HG02642 (cell line): ENCODE results near the gene HDGFL2.

Source experiments
- ATAC-seq: cut with Tn5 transposase; IDR thresholded peaks from one replicate; pipeline ENCODE4 v1.9.1; 2021; ENCODE audit warnings: mild to moderate bottlenecking; ENCODE audit not compliant: unreplicated experiment, poor library complexity

The HDGFL2 gene

DNA sequence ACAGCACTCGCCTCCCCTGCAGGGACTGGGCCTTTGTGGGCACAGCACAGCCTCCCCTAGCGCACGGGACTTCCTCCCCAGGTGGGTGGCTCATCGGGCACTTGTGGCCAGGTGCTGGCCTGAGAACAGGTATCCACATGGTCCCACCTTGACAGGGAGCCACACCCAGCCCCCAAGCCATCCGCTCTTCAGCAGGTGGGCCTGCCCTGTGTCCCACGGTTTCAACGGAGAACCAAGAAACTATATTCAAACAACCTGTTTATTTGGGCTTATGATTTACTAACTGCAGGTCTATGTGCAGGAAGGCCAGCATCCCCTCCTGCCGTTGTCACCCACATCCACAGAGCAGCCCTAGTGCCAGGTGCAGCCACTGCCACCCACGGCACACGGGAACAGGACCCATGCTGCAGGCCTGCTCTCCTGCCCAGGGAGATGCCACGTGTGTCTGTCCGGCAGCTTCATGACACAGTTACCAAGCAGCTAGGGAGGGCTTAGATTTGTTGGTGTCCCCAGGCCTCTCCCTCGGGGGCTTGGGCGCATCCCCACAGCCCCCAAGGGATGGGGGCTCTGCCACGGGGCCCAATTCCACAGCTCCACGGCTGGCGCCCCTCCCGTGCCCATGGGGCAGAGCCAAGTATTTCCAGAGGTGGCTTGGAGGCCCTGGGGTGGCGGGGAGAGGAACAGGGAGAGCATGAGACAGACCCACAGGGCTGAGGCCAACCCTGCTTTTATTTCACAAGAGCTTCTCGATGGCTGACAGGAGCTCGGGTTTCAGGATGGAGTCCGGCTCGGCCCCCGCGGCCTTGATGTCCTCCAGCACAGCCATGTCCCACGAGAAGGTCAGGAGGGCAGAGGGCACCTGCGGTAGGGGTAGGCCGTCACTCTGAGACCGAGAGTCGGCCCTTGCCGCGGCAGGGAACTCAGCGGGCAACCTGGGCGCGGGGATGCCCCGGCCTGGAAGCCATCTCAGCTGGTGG lies 27.0 kb upstream of the HDGFL2 start:
- ATAC-seq: no peak

GRCh38 chr19:4445963-4446703 lies 26.0 kb upstream of the HDGFL2 start:
- no peak for ATAC-seq

DNA sequence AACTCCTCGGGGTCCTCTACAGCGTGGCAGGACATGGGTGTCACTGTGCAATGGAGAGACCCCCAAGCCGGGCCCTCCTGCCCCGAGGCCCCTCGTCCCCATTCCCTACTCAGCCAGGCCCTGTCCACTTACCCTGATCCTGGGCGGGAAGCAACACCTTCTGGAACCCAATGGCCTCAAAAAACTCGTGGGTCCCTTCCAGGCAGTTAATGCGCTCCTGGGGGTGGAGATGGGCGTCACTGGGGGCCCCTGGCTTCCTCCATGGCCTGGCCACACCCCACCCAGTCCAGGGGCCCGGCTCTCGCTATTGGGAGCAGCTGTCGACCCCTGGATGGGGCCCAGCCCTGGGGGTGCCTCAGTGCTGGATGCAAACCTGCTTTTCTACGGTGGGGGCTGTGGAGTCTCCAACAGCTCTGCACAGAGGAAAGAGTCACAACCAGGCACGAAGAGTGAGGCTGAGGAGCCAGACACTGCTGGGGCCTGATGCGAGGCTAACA lies 25.3 kb upstream of the HDGFL2 start:
- no peak for ATAC-seq

DNA sequence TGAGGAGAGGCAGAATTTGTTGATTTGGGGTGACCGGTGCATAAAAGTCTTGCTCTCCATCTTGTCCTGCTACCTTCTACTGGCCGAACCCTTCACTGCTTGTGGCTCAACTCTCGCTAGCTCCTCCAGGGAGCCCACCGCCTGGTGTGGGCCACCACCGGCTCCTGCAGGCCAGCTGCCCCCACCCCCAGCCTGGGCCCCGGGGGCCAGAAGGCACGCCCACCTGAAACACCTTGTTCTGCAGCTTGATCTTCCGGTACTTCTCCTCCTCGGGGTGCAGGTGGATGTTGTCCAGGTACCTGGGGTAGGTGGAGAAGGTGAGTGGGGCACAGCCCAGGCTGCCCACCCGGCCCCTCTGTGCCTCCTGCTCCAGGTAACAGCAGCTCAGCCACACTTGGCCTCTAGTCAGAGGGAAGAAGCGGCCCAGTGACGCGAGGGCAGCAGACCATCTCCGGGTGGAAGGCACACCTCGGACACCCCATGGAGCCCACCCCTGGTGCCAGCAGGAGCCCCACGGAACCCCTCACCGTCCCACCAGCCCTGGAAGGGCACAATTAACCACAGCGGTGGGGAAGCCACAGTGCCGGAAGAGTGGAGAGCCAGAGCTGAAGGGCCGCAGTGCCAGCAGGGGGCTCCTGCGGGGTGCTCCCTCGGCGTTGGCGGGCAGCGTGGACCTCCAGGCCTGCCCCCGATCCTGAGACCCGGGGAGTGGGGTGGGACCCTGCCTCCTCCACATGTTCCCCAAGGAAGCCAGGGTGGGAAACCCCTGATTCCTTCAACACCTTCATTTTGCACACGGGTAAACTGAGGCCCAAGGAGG lies 24.6 kb upstream of the HDGFL2 start:
- ATAC-seq: no peak

GRCh38 chr19:4448147-4448985 lies 23.7 kb upstream of the HDGFL2 start:
- no peak for ATAC-seq

DNA sequence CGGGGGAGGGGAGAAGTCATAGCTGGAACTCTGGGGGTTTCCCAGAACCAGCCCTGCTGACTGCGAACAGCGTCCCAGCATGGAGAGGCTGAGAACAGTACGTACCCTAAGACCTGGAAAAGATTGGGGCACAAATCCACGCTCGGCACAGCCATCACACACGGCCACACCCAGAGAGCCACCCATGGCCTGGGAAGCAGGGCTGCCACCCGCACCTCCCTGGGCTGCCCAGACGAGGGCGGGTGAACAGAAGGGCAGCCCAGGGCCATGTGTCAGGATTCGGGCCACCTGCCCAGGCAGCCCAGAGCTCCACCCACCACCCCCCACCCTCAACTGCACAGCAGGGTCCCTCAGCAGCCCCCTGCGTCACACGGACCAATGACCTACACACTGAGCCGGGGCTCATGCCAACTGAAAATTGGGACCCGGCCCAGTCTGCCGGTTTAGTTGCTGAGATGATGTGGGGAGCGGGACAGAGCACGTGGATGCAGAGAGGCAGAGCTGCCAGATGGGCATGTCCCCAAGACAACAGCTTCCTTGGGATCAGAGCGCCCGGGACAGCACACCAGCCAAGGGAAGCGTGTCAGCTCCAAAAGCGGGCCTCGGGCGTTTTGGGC lies 23.0 kb upstream of the HDGFL2 start:
- no peak for ATAC-seq

DNA sequence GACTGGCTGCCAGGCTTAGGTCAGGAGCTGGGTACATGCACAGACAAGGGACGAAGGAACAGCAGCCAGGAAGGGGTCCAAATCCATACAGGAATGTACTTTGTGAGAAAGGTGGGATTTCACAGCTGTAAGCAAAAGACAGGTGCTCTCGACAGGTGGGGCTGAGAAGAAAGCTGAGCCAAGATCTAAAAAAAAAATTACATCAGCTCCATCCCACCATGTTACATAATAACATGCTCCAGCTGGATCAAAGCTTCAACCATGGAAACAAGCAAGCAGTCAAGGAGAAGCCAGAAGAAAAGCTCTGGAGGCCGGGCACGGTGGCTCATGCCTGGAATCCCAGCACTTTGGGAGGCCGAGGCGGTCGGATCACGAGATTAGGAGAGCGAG lies 22.5 kb upstream of the HDGFL2 start:
- no peak for ATAC-seq

GRCh38 chr19:4452230-4452990 lies 19.7 kb upstream of the HDGFL2 start:
- no peak for ATAC-seq

DNA sequence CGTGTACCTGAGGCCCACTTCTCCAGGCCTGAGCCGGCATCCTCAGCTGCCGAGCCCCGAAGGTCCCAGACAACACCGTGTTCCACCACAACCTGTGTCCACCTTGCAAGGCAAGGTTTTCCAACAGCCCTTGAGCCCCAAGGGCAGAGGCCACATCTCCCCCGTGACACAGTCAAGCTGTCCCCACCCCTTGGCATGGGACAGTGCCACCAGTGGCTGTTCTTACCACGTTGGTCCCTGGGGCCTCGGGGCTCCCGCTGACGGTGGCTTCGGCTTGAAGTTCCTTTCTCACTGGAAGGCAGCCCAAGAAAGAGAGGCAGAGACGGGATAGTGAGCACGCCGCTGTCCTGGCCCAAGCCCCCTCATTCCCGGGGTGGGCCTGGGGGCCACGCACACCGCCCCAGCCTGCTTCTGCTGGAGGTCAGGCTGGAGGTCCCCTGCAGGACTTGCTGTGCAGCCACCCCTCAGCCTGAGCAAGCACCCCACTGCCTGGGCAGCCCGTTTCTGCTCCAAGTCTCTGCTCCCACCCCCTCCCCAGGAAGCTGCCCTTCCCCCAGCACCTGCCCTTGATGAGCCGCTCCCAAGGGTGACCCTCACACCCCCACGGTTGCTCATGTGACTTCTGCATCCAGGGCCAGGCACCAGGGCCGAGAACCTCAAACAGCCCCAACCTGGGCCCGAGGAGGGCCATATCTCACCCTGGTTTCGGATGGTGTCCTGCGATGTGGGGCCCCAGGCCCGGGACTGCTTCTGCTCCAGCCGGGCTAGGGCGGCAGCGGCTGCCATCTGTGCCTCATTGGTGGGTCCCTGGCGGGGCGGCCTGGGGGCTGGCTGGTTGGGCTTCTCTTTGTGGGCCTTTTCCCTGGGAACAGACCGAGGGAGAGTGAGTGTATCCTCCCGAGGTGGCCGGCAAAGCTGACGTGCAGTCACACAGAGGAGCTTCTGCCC lies 18.6 kb upstream of the HDGFL2 start:
- ATAC-seq: no peak

- ATAC-seq: no peak
These were observed 17.1 kb upstream of the HDGFL2 start for GRCh38 chr19:4454747-4455718.

GRCh38 chr19:4455719-4456475 lies 16.2 kb upstream of the HDGFL2 start:
- no peak for ATAC-seq

GRCh38 chr19:4456476-4456842 lies 15.6 kb upstream of the HDGFL2 start:
- no peak for ATAC-seq

- ATAC-seq: peak; percentile 17
These were observed 15.0 kb upstream of the HDGFL2 start for GRCh38 chr19:4456843-4457653.

GRCh38 chr19:4457654-4458395 lies 14.3 kb upstream of the HDGFL2 start, which contains the start of gene UBXN6:
Gene UBXN6 (minus strand): TSS chr19:4457794. CDS start chr19:4457697, 97 bp downstream.
- peak; percentile 89 for ATAC-seq
